ENCODE measurements around the gene UST.

Gene UST

GRCh38 chr6:148990403-148990802, 243.6 kb downstream of the UST start:
- TF ChIP-seq, protein P1, sequence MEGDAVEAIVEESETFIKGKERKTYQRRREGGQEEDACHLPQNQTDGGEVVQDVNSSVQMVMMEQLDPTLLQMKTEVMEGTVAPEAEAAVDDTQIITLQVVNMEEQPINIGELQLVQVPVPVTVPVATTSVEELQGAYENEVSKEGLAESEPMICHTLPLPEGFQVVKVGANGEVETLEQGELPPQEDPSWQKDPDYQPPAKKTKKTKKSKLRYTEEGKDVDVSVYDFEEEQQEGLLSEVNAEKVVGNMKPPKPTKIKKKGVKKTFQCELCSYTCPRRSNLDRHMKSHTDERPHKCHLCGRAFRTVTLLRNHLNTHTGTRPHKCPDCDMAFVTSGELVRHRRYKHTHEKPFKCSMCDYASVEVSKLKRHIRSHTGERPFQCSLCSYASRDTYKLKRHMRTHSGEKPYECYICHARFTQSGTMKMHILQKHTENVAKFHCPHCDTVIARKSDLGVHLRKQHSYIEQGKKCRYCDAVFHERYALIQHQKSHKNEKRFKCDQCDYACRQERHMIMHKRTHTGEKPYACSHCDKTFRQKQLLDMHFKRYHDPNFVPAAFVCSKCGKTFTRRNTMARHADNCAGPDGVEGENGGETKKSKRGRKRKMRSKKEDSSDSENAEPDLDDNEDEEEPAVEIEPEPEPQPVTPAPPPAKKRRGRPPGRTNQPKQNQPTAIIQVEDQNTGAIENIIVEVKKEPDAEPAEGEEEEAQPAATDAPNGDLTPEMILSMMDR (IDR thresholded peaks at IDR 0.05): no peak
- no peak for TF ChIP-seq ZFX (IDR thresholded peaks at IDR 0.05; ENCODE audit: borderline replicate concordance)
- H3K27ac ChIP-seq: no peak overlapping the region

DNA sequence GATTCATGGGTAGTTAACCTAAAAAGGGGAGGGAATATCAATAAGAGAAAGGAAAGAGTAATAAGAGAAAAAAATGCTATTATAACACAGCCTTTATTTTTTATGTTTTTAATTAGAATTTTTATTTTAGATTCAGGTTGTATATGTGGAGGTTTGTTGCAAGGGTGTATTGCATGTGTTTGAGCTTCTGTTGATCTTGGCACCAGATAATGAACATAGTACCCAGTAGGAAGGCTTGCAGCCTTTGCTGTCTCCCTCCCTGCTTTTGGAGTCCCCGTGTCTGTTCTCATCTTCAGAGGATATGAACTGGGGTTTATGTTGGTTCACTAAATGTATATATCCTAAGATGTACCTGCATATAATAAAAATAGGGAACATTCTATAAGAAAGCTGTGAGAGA, 250.0 kb downstream of the UST start:
- TF ChIP-seq, protein P1 (IDR thresholded peaks at IDR 0.05): no peak
- TF ChIP-seq ZFX (IDR thresholded peaks at IDR 0.05; ENCODE audit: borderline replicate concordance): no peak
- H3K27ac ChIP-seq: no peak overlapping the region

GRCh38 chr6:148997865-148998264, 251.0 kb downstream of the UST start:
- H3K27ac ChIP-seq: no peak overlapping the region
- TF ChIP-seq, protein P1 (IDR thresholded peaks at IDR 0.05): no peak
- no peak for TF ChIP-seq ZFX (IDR thresholded peaks at IDR 0.05; ENCODE audit: borderline replicate concordance)

GRCh38 chr6:148998704-148999103, 251.9 kb downstream of the UST start:
- TF ChIP-seq ZFX (IDR thresholded peaks at IDR 0.05; ENCODE audit: borderline replicate concordance): no peak
- TF ChIP-seq, protein P1 (IDR thresholded peaks at IDR 0.05): no peak
- H3K27ac ChIP-seq: no peak overlapping the region

DNA sequence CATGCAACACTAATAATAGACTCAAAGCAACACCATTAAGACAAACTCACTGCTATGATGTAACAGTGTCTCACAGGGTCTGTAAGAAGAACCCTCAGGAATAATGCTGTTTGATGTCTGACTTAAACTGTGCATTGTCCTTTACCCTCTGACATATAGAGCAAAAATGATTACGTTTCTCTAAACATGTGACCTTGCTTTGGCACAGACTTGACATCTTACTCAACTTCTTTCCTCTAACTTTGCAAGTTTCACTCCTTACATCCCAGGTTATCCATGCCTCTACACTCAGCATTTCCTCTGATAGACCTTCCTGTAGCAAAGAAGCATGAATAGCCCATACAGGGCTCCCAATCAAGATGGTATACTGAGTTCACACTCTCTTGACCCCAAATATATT, 252.7 kb downstream of the UST start:
- TF ChIP-seq, protein P1 (IDR thresholded peaks at IDR 0.05): no peak
- TF ChIP-seq ZFX (IDR thresholded peaks at IDR 0.05; ENCODE audit: borderline replicate concordance): no peak
- no peak overlapping the region for H3K27ac ChIP-seq

DNA sequence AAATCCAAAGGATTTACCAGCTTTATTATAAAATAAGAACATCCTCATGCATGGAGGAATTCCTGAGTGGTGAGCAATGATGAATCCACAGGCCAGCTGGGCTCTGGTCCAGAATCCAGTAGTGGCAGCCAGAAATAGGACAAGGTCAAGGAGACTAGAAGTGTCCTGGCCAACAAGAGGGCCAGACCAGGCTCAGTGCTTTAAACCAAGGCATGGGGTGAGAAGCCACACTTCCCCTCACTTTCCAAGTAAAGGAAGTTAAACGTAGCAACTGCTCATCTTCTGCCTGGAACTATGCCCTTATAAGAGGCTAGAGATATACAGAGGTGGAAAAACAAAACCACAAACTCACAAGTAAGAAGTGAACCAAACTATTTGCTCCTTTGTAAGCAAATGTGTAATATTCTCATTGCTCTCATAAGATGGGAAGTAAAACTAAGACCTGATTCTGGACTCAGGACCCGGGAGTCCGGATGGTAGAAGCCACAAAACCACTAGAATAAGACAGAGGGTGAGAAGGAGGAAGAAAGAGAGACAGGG, 253.2 kb downstream of the UST start:
- H3K27ac ChIP-seq: no peak overlapping the region
- TF ChIP-seq, protein P1 (IDR thresholded peaks at IDR 0.05): no peak
- no peak for TF ChIP-seq ZFX (IDR thresholded peaks at IDR 0.05; ENCODE audit: borderline replicate concordance)

- TF ChIP-seq, protein P1 (IDR thresholded peaks at IDR 0.05): no peak
- no peak for TF ChIP-seq ZFX (IDR thresholded peaks at IDR 0.05; ENCODE audit: borderline replicate concordance)
- no peak overlapping the region for H3K27ac ChIP-seq
These were observed 254.6 kb downstream of the UST start for GRCh38 chr6:149001422-149001821.
